Peyer's patch (tissue), 4 donors: ENCODE data around the gene BCL6B.

ENCODE experiments used
- POLR2A ChIP-seq, 2 donors: fragments of 450-650 bp; IDR thresholded peaks; one replicate each; pipeline ENCODE4 v1.5.1; 2017; ENCODE audit warnings: antibody characterized with exemption in 2 of 2, mild to moderate bottlenecking in 2 of 2, moderate library complexity in 2 of 2
- TF ChIP-seq, protein P1 (sequence below), 6 experiments: fragments of 450-650 bp in 4 of 6; fragments of 200-600 bp in 2 of 6; sonication (generic) in 1 of 6; IDR thresholded peaks; one replicate each; pipeline ENCODE4 v1.5.1; 2017 to 2019; ENCODE audit warnings: antibody characterized with exemption in 6 of 6, mild to moderate bottlenecking in 3 of 6, moderate library complexity in 1 of 6

DNA sequence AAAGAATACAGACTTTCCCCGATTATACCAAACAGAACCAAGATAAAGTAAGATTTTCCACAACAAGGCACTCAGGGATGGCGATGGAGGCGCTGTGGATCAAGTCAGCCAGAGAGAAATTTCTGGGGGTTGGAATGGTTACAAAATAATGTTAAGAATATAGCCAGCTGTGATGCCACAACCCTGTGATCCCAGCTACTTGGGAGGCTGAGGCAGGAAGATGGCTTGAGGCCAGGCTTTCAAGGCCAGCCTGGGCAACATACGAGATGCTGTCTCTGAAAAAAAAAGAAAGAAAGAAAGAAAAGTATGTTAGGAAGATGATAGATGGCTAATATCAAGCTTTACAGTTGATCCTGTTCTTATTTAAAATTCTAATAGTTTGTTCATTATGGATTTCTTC lies 37.6 kb upstream of the BCL6B start:
- TF ChIP-seq, protein P1, sequence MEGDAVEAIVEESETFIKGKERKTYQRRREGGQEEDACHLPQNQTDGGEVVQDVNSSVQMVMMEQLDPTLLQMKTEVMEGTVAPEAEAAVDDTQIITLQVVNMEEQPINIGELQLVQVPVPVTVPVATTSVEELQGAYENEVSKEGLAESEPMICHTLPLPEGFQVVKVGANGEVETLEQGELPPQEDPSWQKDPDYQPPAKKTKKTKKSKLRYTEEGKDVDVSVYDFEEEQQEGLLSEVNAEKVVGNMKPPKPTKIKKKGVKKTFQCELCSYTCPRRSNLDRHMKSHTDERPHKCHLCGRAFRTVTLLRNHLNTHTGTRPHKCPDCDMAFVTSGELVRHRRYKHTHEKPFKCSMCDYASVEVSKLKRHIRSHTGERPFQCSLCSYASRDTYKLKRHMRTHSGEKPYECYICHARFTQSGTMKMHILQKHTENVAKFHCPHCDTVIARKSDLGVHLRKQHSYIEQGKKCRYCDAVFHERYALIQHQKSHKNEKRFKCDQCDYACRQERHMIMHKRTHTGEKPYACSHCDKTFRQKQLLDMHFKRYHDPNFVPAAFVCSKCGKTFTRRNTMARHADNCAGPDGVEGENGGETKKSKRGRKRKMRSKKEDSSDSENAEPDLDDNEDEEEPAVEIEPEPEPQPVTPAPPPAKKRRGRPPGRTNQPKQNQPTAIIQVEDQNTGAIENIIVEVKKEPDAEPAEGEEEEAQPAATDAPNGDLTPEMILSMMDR (IDR thresholded peaks at IDR 0.05), result no peak
- no peak for TF ChIP-seq POLR2A (IDR thresholded peaks at IDR 0.05)
